Kidney (tissue), 14 donors: Measurements from ENCODE around the gene HPCAL1. TPM values are rescaled to one million over a fixed set of nuclear protein-coding genes. Genes with fewer than 3 reads are reported as not detected.

Source experiments
- DNase-seq, 5 donors: peaks; one replicate each; pipeline ENCODE4 v3.0.0-alpha.2; 2013 to 2020
- FAIRE-seq: peaks from 2 replicates; lab custom pipeline; 2012; peaks lifted over from hg19 to GRCh38; lab: Jason Lieb, UNC
- H3K27ac ChIP-seq, 2 donors: one replicate each; pipeline ENCODE4 v1.7.0; 2013; ENCODE audit warnings: low read depth in 2 of 2, low read length in 2 of 2, inconsistent platforms in 1 of 2
- H3K27me3 ChIP-seq: one replicate; pipeline ENCODE4 v1.7.1; 2013; ENCODE audit warnings: low read length, inconsistent platforms; ENCODE audit not compliant: control insufficient read depth, insufficient read depth
- H3K36me3 ChIP-seq, 3 donors: one replicate each; pipeline versions ENCODE4 v1.7.0 to v1.7.1; 2013; ENCODE audit warnings: low read length in 3 of 3, control low read depth in 1 of 3, inconsistent platforms in 1 of 3; ENCODE audit not compliant: insufficient read depth in 3 of 3, control insufficient read depth in 2 of 3
- H3K4me1 ChIP-seq, 3 donors: one replicate each; pipeline versions ENCODE4 v1.7.0 to v1.7.1; 2013; ENCODE audit warnings: low read length in 3 of 3, inconsistent platforms in 1 of 3, low read depth in 1 of 3; ENCODE audit not compliant: control insufficient read depth in 2 of 3, insufficient read depth in 2 of 3
- H3K4me3 ChIP-seq, 3 donors: one replicate each; pipeline versions ENCODE4 v1.7.0 to v1.8.1; 2013; ENCODE audit warnings: low read length in 3 of 3, control low read depth in 1 of 3, inconsistent platforms in 1 of 3
- H3K9ac ChIP-seq, 3 donors: one replicate each; pipeline versions ENCODE4 v1.7.0 to v1.7.1; 2013; ENCODE audit warnings: low read length in 3 of 3, control low read depth in 1 of 3, inconsistent platforms in 1 of 3
- H3K9me3 ChIP-seq, 3 donors: one replicate each; pipeline versions ENCODE4 v1.7.0 to v1.7.1; 2013; ENCODE audit warnings: low read length in 3 of 3, control low read depth in 1 of 3, inconsistent platforms in 1 of 3; ENCODE audit not compliant: control insufficient read depth in 2 of 3, insufficient read depth in 1 of 3
- CTCF ChIP-seq: IDR thresholded peaks from 3 replicates; pipeline ENCODE4 v1.5.1; 2012; ENCODE audit warnings: mild to moderate bottlenecking, moderate library complexity, borderline replicate concordance; ENCODE audit not compliant: insufficient read depth; ENCODE audit errors: extremely low read depth
- intact Hi-C: fragments of 100-400 bp; cut with DNase I; formaldehyde crosslinking; loops from one replicate; pipeline ENCODE4 v1.11.1; 2022
- polyA plus RNA-seq: library from polyadenylated mRNA; stranded (reverse); fragments of 350-450 nt; fragmentation: Illumina TruSeq; extraction: RNeasy Lipid Tissue Mini Kit (QIAGEN cat#74804); gene quantifications from one replicate; pipeline ENCODE4 v1.2.3, GENCODE V29; 2014; ENCODE audit warnings: low read depth, low replicate concordance; ENCODE audit not compliant: insufficient read depth
- total RNA-seq: library from RNA; stranded (reverse); fragmentation: NEBNext Ultra II Directional; extraction: Animal tissue kit (Norgen Biotek cat#: 25700); gene quantifications from one replicate; pipeline ENCODE4 v1.2.1, GENCODE V29; 2021
- donor health status: control.
- donor health status: control.
- donor health status: control.
- donor health status: control.
- donor health status: control.
- donor health status: DM: yes; HTN: yes; CAD: no.
- donor health status: Normal renal cell carcinoma (clear cell type).

Gene HPCAL1
- total and polyA plus RNA-seq, 2 donors from 2014 or later = 47.3 to 121 TPM

GRCh38 chr2:10385933-10386773 is 83.4 kb downstream of the HPCAL1 start:
- intact Hi-C loops = no loop called here
- no peak overlapping the region for H3K4me3 ChIP-seq
- H3K4me1 ChIP-seq = peaks cover 0 to 39% (median 15%) of the 10 kb centered on the region in 3 donors
- no peak overlapping the region for H3K9ac ChIP-seq
- H3K27ac ChIP-seq = no peak overlapping the region
- no peak for FAIRE-seq
- no peaks in the 10 kb centered on the region for H3K27me3 ChIP-seq
- H3K9me3 ChIP-seq = no peaks in the 10 kb centered on the region
- TF ChIP-seq CTCF = no peak
- H3K36me3 ChIP-seq = no peaks in the 10 kb centered on the region
- no peak for DNase-seq

GRCh38 chr2:10387033-10387432 is 84.3 kb downstream of the HPCAL1 start:
- intact Hi-C loops = no loop called here
- TF ChIP-seq CTCF = no peak
- Histone ChIP-seq H3K27me3 (no peaks in the 10 kb centered on the region), H3K4me3 (no peak overlapping the region), H3K27ac (peak overlapping the region in 1 of 2 donors; percentile 32), H3K9me3 (no peaks in the 10 kb centered on the region), H3K9ac (no peak overlapping the region), H3K4me1 (peaks cover 0 to 32% (median 15%) of the 10 kb centered on the region in 3 donors), H3K36me3 (no peaks in the 10 kb centered on the region)
- DNase-seq (no peak), FAIRE-seq (no peak)

GRCh38 chr2:10388954-10389560 is 86.4 kb downstream of the HPCAL1 start:
- Histone ChIP-seq H3K9me3 (no peaks in the 10 kb centered on the region), H3K9ac (no peak overlapping the region), H3K4me1 (peaks cover 0 to 29% (median 25%) of the 10 kb centered on the region in 3 donors), H3K4me3 (no peak overlapping the region), H3K36me3 (no peaks in the 10 kb centered on the region), H3K27ac (no peak overlapping the region), H3K27me3 (no peaks in the 10 kb centered on the region)
- TF ChIP-seq CTCF = no peak
- intact Hi-C loops = no loop called here
- no peak for DNase-seq
- no peak for FAIRE-seq
